Tibial artery (tissue), 4 donors: ENCODE results near the gene MAP3K10.

Source experiments
- DNase-seq, 2 donors: peaks; one replicate each; pipeline ENCODE4 v3.0.0-alpha.2; 2019
- H3K27ac ChIP-seq, 2 donors: fragments of 200-600 bp; sonication (generic) in 1 of 2; 1 replicate in 1 of 2; 2 replicates in 1 of 2; pipeline ENCODE4 v1.5.1; 2018 to 2019; ENCODE audit warnings: mild to moderate bottlenecking in 1 of 2
- H3K27me3 ChIP-seq, 2 donors: fragments of 200-600 bp; sonication (generic) in 1 of 2; one replicate each; pipeline versions ENCODE4 v1.5.1 to v1.6.0; 2016 to 2019
- H3K36me3 ChIP-seq, 3 donors: fragments of 200-600 bp; sonication (generic) in 2 of 3; one replicate each; pipeline ENCODE4 v1.5.1; 2016 to 2019; ENCODE audit warnings: mild to moderate bottlenecking in 2 of 3
- H3K4me1 ChIP-seq, 4 donors: fragments of 200-600 bp; sonication (generic) in 2 of 4; 1 replicate in 3 of 4; 2 replicates in 1 of 4; pipeline ENCODE4 v1.5.1; 2016 to 2019
- H3K4me3 ChIP-seq, 2 donors: fragments of 200-600 bp; sonication (generic) in 1 of 2; 1 replicate in 1 of 2; 2 replicates in 1 of 2; pipeline ENCODE4 v1.5.1; 2018 to 2019; ENCODE audit warnings: mild to moderate bottlenecking in 2 of 2
- H3K9me3 ChIP-seq, 3 donors: fragments of 200-600 bp; sonication (generic) in 1 of 3; one replicate each; pipeline ENCODE4 v1.5.1; 2016 to 2019
- CTCF ChIP-seq, 2 experiments: fragments of 200-600 bp in 1 of 2; fragments of 450-650 bp in 1 of 2; IDR thresholded peaks; one replicate each; pipeline ENCODE4 v1.5.1; 2017 to 2019; ENCODE audit warnings: antibody characterized with exemption in 2 of 2, mild to moderate bottlenecking in 1 of 2, moderate library complexity in 1 of 2
- intact Hi-C: fragments of 100-400 bp; cut with DNase I; formaldehyde crosslinking; loops from one replicate; pipeline ENCODE4 v1.15.0; 2023; ENCODE audit warnings: low total_unique reads

MAP3K10 gene

GRCh38 chr19:40246292-40247073 lies 55.3 kb downstream of the MAP3K10 start:
- no peak overlapping the region for H3K27ac ChIP-seq
- H3K36me3 ChIP-seq: peaks cover 11 to 36% (median 23%) of the 10 kb centered on the region in 3 donors
- no peak for TF ChIP-seq CTCF (IDR thresholded peaks at IDR 0.05)
- H3K27me3 ChIP-seq: no peaks in the 10 kb centered on the region
- H3K9me3 ChIP-seq: no peaks in the 10 kb centered on the region
- H3K4me3 ChIP-seq: no peak overlapping the region
- peaks cover 0 to 25% (median 1%) of the 10 kb centered on the region in 4 donors for H3K4me1 ChIP-seq
- no peak for DNase-seq
- intact Hi-C loops: no loop called here

GRCh38 chr19:40247178-40247577 lies 56.0 kb downstream of the MAP3K10 start:
- H3K4me3 ChIP-seq: no peak overlapping the region
- H3K27ac ChIP-seq: no peak overlapping the region
- H3K27me3 ChIP-seq: no peaks in the 10 kb centered on the region
- peaks cover 0 to 21% (median 1%) of the 10 kb centered on the region in 4 donors for H3K4me1 ChIP-seq
- intact Hi-C loops: no loop called here
- no peaks in the 10 kb centered on the region for H3K9me3 ChIP-seq
- no peak for TF ChIP-seq CTCF (IDR thresholded peaks at IDR 0.05)
- no peak for DNase-seq
- H3K36me3 ChIP-seq: peaks cover 4 to 36% (median 16%) of the 10 kb centered on the region in 3 donors

- H3K27me3 ChIP-seq: no peaks in the 10 kb centered on the region
- TF ChIP-seq CTCF (IDR thresholded peaks at IDR 0.05): no peak
- H3K9me3 ChIP-seq: no peaks in the 10 kb centered on the region
- H3K27ac ChIP-seq: no peak overlapping the region
- peaks cover 0 to 34% (median 13%) of the 10 kb centered on the region in 3 donors for H3K36me3 ChIP-seq
- intact Hi-C loops: no loop called here
- DNase-seq: no peak
- no peak overlapping the region for H3K4me3 ChIP-seq
- peaks cover 0 to 15% (median 1%) of the 10 kb centered on the region in 4 donors for H3K4me1 ChIP-seq
Observed at GRCh38 chr19:40247735-40248262, 56.6 kb downstream of the MAP3K10 start.

DNA sequence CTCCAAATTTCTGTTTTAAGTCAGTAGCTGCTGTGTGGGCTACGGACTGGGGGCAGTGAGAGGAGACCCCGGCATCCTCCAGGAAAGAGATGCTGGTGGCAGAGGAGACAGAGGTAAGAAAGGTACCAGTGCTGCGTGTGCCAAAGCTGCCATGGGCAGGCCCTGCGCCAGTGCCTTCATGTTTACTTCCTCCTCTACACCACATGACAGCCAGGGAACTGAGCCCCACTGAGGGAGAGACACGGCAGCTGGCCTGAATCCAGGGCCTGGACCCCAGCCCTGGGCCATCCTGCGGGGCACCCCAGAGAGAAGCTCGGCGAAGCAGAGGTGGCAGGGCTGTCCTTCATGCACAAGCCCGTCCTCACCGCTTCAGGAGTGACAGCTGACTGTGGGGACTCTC lies 58.0 kb downstream of the MAP3K10 start:
- Histone ChIP-seq H3K36me3 (peaks cover 9 to 48% (median 18%) of the 10 kb centered on the region in 3 donors), H3K27ac (no peak overlapping the region), H3K4me1 (peaks cover 0 to 17% (median 1%) of the 10 kb centered on the region in 4 donors), H3K9me3 (no peaks in the 10 kb centered on the region), H3K27me3 (no peaks in the 10 kb centered on the region), H3K4me3 (no peak overlapping the region)
- DNase-seq: no peak
- TF ChIP-seq CTCF (IDR thresholded peaks at IDR 0.05): no peak
- intact Hi-C loops: no loop called here

DNA sequence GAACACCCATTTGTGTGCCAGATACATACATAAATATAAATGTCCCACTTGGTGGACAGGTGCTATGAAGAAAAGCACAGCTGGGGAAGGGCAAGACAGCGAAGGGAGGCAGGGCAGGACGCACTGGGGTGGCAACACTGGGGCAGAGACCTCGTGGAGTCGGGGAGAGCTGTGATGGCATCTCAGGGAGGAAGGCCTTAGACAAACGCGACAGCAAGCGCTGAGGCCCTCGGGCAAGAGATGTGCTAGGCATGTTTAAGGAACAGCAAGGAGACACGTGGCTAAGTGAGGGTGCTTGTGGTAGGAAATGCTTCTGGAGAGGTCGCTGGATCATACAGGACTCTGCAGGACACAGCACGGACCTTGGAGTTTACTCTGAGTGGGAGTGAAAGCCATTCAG lies 58.6 kb downstream of the MAP3K10 start:
- no peak overlapping the region for H3K27ac ChIP-seq
- H3K4me3 ChIP-seq: no peak overlapping the region
- peaks cover 15 to 53% (median 23%) of the 10 kb centered on the region in 3 donors for H3K36me3 ChIP-seq
- no peak for TF ChIP-seq CTCF (IDR thresholded peaks at IDR 0.05)
- no peaks in the 10 kb centered on the region for H3K27me3 ChIP-seq
- DNase-seq: no peak
- no peaks in the 10 kb centered on the region for H3K9me3 ChIP-seq
- intact Hi-C loops: no loop called here
- peaks cover 0 to 17% (median 1%) of the 10 kb centered on the region in 4 donors for H3K4me1 ChIP-seq
